OCI-M1 (cell line): ENCODE data around the gene DNAH8.

Experiments used
- DNase-seq: peaks from one replicate; lab custom pipeline; 2025; lab: John Stamatoyannopoulos, UW

Gene DNAH8

DNA sequence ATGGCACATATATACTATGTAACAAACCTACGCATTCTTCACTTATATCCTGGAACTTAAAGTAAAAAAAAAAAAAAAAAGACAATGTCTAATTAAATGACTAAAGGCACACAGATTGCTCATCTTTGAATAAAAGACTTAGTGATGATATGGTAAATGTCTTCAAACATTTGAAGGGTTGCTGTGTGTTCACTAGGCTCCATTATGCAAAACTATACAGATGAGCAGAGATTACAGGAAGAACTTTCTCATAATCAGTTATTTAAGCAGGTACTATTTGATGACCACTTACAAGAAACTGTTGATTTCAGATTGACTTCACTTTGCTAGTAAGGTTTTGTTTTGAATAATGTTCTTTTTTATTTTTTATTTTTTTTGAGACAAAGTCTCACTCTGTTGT is 34.4 kb downstream of the DNAH8 start:
- no peak for DNase-seq

DNA sequence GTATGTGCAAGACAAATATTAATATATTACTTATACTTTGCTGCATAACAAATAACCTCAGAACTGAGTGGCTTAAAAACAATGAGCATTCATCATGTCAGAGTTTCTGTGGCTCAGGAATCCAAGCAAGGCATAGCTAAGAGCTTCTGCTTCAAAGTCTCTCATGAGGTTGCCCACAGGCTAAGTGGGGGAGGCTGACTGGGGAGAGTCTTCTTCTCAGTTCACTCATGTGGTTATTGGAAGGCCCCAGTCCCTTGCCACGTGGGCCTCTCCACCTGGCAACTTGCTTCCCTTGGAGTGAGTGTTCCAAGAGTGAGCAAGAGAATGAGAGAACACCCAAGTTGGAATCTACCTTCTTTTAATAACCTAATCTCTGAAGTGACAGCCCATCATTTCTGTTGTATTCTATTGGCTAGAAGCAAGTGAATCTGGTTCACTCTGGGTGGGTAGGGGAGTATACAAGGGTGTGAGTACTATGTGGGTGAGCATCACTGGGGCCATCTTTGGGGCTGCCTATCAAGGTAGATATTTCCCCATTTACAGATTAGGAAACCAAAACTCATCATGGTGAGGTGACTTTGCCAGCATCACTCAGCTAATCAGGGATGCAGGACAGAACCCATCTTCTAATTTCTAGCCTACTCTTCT is 36.0 kb downstream of the DNAH8 start:
- DNase-seq = no peak

DNA sequence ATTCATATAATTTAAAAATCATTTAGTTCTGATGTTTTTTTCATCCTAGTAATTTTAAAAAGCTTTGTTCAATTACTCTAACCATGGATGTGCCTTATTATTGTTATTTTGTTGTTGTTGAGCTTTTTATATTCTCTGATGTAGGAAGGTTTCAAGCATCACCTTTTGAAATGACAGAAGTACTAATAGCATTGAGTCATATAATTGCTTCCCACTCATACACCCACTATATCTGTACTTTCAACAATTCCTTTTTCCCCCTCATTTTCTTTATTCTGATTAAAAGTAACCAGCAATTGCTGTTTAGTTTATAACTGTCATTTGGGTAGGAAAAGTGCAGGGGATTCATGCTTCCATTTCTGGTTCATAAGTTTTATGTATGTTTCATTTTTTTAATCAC is 38.6 kb downstream of the DNAH8 start:
- DNase-seq = no peak

DNA sequence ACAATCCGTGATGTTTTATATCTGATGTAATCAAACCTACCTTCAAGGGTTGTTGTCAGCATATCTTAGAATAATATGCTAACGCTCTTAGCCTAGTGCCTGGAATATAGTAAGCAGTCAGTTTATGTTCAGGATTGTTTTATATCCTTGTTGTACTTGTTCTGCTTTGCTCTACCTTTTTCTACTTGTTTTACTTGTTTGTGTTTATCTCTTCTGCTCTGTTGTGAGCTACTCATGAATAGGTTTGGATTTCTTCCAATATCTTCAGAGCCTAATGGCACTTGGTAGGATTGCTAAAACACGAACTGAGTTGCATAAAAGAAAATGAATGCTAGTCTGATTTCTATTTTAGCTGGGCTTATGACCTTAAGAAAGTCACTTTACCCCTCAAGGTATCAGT is 40.1 kb downstream of the DNAH8 start:
- no peak for DNase-seq

DNA sequence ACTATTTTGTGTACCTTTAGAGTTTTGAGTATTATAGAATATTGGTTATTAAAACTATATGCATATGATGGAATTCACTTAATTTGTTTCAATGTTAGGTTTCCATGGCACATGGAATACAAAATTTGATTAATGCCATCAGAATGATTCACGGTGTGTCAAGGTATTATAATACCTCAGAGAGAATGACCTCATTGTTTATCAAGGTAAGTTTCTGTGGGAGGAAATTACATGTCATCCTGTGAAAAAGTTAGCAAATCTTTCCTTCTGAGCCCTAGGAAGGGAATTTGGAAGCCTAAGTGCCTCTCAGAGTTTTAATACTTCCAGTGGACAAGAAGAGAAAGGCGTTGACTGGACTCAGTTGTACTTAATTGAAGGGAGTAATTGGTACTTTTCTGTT is 40.8 kb downstream of the DNAH8 start:
- DNase-seq = no peak

DNA sequence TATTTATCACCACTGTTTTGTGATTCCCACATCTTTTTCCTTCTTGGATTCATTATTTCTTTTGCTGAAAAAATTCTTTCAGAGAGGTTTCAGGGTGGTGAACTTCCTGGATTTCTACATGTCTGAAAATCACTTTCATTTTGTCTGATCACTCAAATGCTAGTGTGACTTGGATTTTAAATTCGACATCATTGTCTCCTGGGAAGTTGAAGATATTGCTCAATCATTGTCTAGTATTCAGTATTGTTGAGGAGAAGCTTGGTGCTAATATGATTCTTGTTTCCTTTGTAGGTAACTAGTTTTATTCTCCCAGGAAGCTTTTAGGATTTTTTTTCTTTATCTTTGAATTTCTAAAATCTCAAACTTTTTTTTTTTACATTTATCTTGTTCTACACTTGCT is 45.0 kb downstream of the DNAH8 start:
- peak; percentile 14 for DNase-seq

DNA sequence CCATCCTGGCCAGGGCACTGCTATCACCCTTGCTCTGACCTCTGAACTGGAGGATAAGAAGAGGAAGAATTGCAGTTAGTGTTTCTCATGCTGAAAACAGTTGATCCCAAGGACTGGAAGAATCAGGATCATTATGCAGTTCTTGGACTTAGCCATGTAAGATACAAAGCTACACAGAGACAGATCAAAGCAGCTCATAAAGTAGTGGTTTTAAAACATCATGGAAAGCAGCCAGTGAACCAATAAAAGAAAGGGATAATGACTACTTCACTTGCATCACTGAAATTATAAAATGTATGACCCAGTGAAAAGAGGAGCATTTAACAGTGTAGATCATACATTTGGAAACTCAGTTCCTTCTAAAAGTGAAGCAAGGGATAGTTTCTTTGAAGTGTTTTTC is 47.7 kb downstream of the DNAH8 start:
- DNase-seq = no peak

DNA sequence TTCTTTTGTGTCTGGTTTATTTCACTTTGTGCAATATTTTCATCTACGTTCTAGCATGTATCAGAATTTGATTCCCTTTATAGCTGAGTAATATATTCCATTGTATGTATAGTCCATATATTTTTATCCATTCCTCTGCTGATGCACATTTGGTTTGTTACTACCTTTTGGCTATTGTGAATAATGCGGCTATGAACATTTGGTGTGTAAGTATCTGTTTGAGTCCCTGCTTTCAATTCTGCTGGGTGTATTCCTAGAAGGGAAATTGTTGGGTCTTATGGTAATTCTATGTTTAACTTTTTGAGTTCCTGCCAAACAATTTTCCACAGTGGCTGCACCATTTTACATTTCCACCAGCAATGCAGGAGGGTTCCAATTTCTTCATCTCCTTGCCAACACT is 52.4 kb downstream of the DNAH8 start:
- DNase-seq = no peak

DNA sequence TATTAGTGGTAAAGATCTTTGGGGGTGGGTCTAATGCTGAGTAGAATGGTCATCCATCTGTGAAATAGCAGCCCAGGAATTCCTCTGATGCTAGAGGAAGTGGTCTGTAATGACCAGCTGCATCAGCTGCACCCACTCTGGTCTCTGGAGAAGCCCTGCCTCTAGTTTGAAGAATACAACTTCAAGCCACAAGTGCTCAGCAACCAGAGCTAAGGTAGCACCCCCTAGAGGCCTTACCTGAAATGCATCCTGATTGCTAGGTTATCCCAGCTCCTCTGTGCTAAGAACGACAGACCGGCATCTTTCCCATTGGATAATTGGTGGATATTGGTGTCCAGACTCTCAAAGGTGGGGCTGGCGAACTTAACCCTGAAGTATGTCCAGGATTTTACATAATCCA is 58.2 kb downstream of the DNAH8 start:
- DNase-seq = peak; percentile 58

DNA sequence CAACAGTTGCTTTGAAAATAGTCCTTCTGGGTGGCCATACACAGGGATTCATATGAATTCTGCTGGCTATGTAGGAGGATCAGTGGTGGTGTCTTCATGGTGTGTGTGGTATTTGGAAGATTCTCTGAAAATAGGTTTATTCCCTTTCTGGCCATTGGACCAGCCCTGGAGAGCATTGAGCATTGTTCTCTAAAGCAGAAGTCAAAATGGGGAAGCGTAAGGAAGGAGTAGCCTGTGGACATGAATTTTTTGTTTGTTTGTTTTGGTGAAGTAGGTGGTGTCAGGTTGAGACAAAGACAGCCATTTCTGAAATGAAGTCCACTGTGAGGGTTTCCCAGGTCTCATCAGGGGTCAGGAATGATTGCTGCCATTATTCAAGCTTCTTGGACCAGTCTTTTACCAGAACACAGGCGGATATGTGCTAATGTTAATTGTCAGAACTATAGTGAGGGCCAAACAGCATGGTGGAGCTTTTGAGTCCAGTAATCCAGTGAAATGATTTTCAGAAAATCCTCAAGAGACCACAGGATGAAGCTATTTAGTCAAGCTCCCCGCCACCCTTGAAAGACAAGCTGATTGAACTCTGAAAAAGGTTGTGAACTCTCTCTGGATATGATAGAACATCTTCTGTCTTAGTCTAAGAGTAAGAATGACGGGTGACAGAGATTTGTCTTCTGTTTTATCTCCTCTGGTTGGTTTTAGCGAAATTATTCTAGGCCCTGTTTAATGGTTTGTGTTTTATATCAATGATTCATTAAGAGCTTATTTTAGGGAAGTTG is 60.0 kb downstream of the DNAH8 start:
- DNase-seq = peak; percentile 55

DNA sequence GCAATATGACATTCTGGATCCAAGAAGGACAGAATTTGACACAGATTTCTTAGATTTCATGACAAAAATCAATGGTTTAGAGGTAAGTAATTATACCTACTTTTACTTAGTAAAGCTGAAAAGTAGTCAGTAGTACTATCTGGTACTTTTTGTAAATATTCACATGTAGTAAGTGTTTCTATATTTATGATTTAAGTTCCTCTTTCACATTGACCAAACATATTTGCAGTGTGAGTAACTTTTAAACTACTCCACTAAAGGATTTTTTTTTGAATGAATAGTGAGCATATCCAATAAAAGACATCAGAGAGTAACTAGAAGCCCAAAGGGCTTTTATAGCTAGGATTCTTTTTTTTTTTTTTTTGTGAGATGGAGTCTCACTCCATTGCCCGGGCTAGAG is 60.8 kb downstream of the DNAH8 start:
- no peak for DNase-seq

DNA sequence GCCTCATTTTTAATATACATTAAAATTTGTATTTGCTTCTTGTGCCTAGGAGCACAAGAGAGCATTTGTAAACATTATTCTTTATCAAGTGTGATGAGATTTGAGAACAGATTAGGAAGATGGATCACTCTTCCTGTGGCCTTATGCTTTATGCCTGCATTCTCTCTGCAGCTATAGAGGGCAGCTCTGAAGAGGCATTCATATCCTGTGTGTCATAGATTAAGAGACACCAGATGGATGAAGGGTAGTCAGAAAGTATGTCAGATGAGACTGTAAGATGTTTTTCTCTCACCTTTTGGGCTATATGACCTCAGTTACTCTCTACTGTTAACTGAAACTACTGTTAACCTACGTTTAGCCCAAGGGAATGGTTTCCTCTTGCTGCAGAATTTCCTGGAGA is 61.4 kb downstream of the DNAH8 start:
- peak; percentile 18 for DNase-seq

DNA sequence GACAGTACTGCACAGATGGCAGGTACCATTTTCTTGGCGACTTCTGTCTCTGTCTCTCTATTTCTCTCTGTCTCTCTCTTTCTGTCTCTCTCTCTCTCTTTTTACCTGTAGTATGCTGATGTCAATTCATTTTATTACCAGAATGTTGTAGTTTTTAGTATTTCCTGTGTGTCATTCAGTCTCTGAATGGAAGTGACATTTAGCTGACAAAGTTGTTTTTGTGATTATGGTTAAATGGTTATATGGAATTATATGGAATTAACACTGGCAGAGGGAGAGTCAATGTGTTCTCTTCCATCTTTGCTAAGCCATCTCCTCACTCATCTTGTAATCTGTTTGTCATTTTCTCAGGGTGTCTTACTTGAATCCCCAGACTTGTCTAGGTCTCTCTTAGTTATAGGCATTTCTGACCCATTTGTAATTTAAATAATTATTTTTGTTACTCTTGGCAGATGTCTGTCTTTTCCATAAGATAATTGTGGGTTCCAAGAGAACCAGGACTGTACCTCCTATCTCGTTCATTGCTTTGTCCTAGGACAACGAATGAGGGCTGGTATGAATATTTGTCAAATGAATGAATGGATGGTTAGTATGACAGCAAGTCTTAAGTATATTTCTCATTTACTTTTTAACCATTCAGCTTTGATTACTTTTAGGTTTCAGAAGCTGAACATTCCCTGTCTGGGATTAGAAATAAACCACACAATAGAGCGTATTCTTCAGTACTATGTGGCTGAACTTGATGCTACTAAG is 64.4 kb downstream of the DNAH8 start:
- DNase-seq = no peak

DNA sequence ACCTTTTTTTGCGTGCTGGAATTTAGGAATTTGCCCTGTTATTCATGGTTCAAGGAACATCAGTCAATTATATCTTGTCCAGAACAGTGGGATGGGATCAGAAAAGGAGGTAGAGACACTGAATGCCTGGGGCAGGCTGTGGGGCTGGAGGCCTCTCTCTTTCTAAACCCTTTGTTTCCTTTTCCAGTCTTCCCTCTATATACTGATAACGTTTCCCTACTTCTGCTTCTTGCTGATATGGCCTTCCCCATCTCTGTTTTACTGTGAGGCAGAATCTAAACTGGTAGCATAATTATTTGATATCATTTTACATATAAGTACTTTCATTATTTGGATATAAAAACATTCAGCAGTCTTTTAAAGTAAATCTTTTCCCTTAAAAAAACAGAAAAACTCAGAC is 67.5 kb downstream of the DNAH8 start:
- peak; percentile 85 for DNase-seq

DNA sequence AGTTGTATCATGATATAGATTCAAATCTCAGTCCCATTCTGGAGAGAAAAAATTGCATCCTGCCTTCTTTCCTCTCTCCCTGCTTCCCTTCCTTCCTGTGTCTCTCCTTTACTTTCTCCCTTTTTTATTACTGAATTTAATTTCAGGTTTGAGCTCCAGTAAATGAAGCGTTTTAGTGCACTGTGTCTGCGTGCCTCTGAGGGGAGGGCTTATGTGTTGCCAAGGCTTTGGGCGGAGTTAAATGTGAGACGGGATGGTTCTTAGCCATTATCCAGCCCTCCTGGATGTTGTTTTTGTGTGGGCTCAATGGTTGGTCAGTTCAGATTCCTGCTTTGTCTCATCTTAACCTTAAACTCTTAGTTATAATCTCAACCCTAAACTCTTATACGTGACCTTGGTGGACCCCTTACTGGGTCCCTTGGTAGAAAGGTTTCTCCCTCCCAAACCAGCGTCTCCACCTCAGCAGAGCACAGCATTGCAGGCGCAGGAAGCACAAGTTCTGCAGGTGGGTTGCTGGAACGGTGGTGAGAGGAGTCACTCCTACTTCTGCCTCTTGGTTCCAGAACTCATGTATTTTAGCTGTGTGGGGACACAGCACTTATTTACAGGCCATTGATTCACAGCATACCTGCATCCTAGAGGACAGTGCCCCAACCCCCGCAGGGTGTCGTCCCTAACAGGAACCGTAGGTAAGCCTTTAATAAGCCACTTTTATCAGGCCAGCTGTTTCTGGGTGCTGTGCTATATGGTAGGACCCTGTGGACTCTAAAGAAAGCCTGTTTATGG is 68.5 kb downstream of the DNAH8 start:
- DNase-seq = no peak

DNA sequence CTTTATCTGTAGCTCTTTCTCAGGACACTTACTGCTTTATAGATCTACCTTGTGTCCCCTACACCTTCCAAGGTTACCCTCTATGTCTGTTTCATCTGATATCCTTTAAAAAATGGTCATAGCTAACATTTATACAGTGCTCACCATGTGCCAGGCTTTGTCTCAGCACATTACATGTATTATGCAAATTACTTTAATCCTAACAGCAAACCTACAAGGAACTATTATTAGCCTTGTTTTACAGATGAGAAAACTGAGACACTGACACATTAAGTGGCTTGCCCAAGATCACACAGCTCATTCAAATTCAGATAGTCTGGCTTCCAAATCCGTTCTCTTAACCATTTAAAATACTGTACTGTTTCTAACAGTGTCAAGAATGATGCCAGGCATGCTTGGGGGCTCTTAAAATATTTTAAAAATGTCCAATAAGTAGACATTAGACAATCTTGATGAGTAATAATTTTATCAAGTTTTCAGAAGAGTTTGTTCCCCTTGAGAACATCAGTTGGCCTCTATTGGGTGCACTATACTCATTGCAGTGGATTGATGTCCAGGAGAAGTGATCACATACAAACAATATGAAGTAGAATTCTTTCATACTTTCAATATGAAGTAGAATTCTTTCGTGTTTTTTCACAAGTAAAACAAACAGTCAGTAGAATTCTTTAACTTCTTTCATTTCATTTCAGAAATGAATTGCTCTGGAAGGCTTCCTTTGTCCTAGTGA is 69.6 kb downstream of the DNAH8 start:
- DNase-seq = no peak

DNA sequence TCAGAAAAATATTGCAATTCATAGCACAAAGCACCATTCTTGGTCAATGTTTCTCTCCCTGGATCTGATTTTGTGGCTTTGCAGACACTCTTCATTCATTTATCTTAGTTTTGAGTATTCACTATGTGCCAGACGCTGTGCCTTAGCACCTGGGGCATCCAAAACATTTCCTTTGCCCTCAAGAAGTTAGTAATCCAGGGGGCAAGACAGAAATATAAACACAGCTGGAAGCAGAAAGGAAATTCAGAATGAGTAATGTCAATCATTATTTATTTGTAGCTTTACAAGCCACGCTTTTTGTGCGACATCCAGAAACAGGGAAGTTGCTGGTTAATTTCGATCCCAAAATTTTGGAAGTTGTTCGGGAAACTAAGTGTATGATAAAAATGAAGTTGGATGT is 71.4 kb downstream of the DNAH8 start:
- DNase-seq = no peak

DNA sequence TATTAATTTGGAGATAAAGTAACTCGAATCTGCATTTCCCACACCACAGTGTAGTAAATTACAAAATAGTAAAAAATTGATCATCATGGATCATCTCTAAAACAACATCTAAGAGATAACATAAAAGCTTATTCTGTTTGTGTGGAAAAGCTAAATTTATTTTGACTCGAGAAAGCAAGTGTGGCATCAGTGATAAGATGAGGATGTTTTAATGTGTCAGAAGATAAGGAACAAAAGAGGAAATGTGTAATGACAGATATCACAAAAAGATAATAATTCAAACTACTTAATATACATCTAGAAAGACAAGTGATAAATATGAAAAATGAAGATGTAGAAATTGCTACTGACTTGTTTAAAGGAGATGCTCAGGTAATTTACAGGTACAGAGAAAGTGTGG is 74.1 kb downstream of the DNAH8 start:
- DNase-seq = peak; percentile 30

DNA sequence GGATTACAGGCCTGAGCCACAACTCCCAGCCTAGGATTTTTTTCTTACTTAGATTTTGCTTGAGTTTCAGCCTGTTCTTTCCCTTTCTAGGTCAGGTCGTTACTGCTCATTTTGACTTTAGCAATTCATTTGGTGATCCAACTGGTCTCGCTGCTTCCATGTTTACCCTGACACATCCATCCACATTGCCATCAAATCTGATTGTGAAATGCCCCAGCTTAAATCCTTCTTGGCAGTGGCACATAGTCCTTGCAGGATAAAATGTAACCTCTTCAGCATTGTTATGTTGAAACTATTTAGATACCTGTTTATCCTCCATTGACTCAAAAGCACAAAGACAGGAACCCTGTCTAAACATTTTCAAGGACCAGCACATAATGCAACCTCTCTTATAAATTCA is 77.2 kb downstream of the DNAH8 start:
- no peak for DNase-seq

DNA sequence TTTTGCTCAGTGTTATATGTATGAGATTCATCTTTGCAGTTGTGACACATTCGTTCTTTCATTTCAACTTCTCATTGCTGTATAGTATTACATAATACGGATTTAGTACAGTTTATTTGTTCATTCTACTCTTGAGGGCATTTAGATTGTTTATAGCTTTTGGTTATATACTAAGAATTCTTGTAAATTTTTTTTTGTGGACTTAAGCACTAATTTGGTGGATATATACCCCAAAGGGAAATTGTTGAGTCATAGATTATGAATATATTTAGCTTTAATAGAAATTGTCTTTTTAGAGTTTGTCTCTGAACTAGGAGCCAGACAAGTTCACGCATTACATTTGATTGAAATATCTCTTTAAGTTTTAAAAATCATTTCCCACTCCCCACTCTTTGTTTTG is 79.6 kb downstream of the DNAH8 start:
- DNase-seq = no peak

DNA sequence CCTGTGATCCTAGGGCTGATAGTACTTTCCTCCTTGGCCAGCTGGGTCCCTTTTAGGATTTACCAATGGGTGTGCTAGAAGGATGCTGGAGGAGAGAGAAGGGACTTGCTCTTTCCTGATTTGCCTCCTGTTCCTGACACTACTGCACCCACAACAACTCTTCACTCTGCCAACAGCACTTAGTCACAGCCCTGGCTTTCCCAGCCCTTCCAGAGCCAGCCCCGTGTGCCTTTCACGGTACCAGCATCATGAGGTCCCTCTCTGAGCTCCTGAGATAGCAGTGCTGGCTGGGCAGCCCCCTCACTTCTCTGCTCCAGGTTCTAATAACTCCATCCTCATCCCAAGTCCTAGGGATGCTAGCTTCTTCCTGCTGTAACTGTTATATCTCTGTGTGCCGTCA is 80.9 kb downstream of the DNAH8 start:
- peak; percentile 75 for DNase-seq

DNA sequence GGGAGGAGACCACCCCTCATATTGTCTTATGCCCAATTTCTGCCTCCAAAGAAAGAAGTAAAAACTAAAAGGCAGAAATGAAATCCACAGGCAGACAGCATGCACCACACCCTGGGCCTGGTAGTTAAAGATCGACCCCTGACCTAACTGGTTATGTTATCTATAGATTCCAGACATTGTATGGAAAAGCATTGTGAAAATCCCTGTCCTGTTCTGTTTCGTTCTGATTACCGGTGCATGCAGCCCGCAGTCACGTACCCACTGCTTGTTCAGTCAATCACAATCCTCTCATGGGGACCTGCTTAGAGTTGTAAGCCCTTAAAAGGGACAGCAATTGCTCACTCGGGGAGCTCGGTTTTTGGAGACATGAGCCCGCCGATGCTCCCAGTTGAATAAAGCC is 81.3 kb downstream of the DNAH8 start:
- peak; percentile 88 for DNase-seq
